OCI-LY1 (cell line): Measurements from ENCODE around the gene CNNM4.

ENCODE experiments used
- H2AFZ ChIP-seq: fragments of 200-600 bp; sonication (generic), shearing (Covaris generic); 2 replicates; pipeline ENCODE4 v1.6.0; 2014; ENCODE audit warnings: antibody characterized with exemption, mild to moderate bottlenecking, low read length
- H3F3A ChIP-seq: fragments of 200-600 bp; sonication (generic), shearing (Covaris generic); 2 replicates; pipeline ENCODE4 v1.6.0; 2014; ENCODE audit warnings: mild to moderate bottlenecking, antibody characterized with exemption, low read length, moderate library complexity; ENCODE audit not compliant: insufficient read depth
- H3K27ac ChIP-seq: fragments of 200-600 bp; sonication (generic); 2 replicates; pipeline ENCODE4 v1.5.1; 2014; ENCODE audit warnings: low read length, mixed run types, mild to moderate bottlenecking, low read depth; ENCODE audit not compliant: poor library complexity, severe bottlenecking
- H3K27me3 ChIP-seq: fragments of 200-600 bp; sonication (generic); 2 replicates; pipeline ENCODE4 v1.6.0; 2014; ENCODE audit warnings: antibody characterized with exemption, mild to moderate bottlenecking, low read length, moderate library complexity; ENCODE audit not compliant: insufficient read depth
- H3K36me3 ChIP-seq: fragments of 200-600 bp; sonication (generic); 2 replicates; pipeline ENCODE4 v1.6.1; 2014; ENCODE audit warnings: mild to moderate bottlenecking, antibody characterized with exemption, low read length, moderate library complexity, mixed read lengths; ENCODE audit not compliant: insufficient read depth
- H3K4me1 ChIP-seq: fragments of 200-600 bp; sonication (generic); 2 replicates; pipeline ENCODE4 v1.5.1; 2014; ENCODE audit warnings: mild to moderate bottlenecking, low read length, moderate library complexity; ENCODE audit not compliant: insufficient read depth, severe bottlenecking
- H3K4me2 ChIP-seq: fragments of 200-600 bp; sonication (generic), shearing (Covaris generic); 2 replicates; pipeline ENCODE4 v1.6.1; 2014; ENCODE audit warnings: low read length
- H3K4me3 ChIP-seq: fragments of 200-600 bp; sonication (generic); 2 replicates; pipeline ENCODE4 v1.5.1; 2014; ENCODE audit warnings: low read length, low read depth, mild to moderate bottlenecking, mixed read lengths; ENCODE audit not compliant: poor library complexity, severe bottlenecking
- H3K79me2 ChIP-seq: fragments of 200-600 bp; shearing (Covaris generic); 2 replicates; pipeline ENCODE4 v1.6.1; 2016; ENCODE audit warnings: mixed run types, low read length, mixed read lengths; ENCODE audit not compliant: insufficient read depth
- H3K9ac ChIP-seq: fragments of 200-600 bp; sonication (generic), shearing (Covaris generic); 2 replicates; pipeline ENCODE4 v1.6.1; 2014; ENCODE audit warnings: mild to moderate bottlenecking, low read length, mixed read lengths
- H3K9me2 ChIP-seq: fragments of 200-600 bp; sonication (generic), shearing (Covaris generic); 2 replicates; pipeline ENCODE4 v1.6.1; 2014; ENCODE audit warnings: low read depth, mild to moderate bottlenecking, low read length, mixed read lengths
- H3K9me3 ChIP-seq: fragments of 200-600 bp; shearing (Covaris generic); 2 replicates; pipeline ENCODE4 v1.6.1; 2014; ENCODE audit warnings: low read length, mixed read lengths
- H4K20me1 ChIP-seq: fragments of 200-600 bp; sonication (generic), shearing (Covaris generic); 2 replicates; pipeline ENCODE4 v1.6.0; 2016; ENCODE audit warnings: mild to moderate bottlenecking, low read length; ENCODE audit not compliant: insufficient read depth
- CTCF ChIP-seq: fragments of 200-600 bp; sonication (generic), shearing (Covaris generic); IDR thresholded peaks from 2 replicates; pipeline ENCODE4 v1.5.1; 2017; ENCODE audit warnings: mild to moderate bottlenecking, antibody characterized with exemption, low read length, moderate library complexity, mixed read lengths
- EZH2 ChIP-seq: fragments of 200-600 bp; sonication (generic), shearing (Covaris generic); IDR thresholded peaks from 2 replicates; pipeline ENCODE4 v1.8.0; 2017; ENCODE audit warnings: borderline replicate concordance, mixed run types, mild to moderate bottlenecking, antibody characterized with exemption, low read length, moderate library complexity, mixed read lengths

CNNM4 gene

GRCh38 chr2:96835830-96836229 is 75.1 kb downstream of the CNNM4 start:
- H3K36me3 ChIP-seq, result peaks cover 44% of the 10 kb centered on the region
- H3K4me3 ChIP-seq, result no peak overlapping the region
- no peaks in the 10 kb centered on the region for H3F3A ChIP-seq
- H2AFZ ChIP-seq, result no peak overlapping the region
- no peaks in the 10 kb centered on the region for H3K27me3 ChIP-seq
- H4K20me1 ChIP-seq, result no peaks in the 10 kb centered on the region
- H3K9ac ChIP-seq, result no peak overlapping the region
- H3K9me2 ChIP-seq, result no peaks in the 10 kb centered on the region
- H3K4me1 ChIP-seq, result peaks cover 30% of the 10 kb centered on the region
- no peak for TF ChIP-seq CTCF
- no peak for TF ChIP-seq EZH2
- H3K79me2 ChIP-seq, result no peaks in the 10 kb centered on the region
- H3K9me3 ChIP-seq, result no peaks in the 10 kb centered on the region
- no peak overlapping the region for H3K27ac ChIP-seq
- no peak overlapping the region for H3K4me2 ChIP-seq

GRCh38 chr2:96837575-96837974 is 76.9 kb downstream of the CNNM4 start:
- no peak overlapping the region for H3K4me3 ChIP-seq
- H3K36me3 ChIP-seq, result peaks cover 27% of the 10 kb centered on the region
- TF ChIP-seq EZH2 (no peak), CTCF (no peak)
- no peaks in the 10 kb centered on the region for H3K9me3 ChIP-seq
- no peak overlapping the region for H3K4me2 ChIP-seq
- H3K79me2 ChIP-seq, result no peaks in the 10 kb centered on the region
- no peaks in the 10 kb centered on the region for H3F3A ChIP-seq
- H3K9me2 ChIP-seq, result no peaks in the 10 kb centered on the region
- H4K20me1 ChIP-seq, result no peaks in the 10 kb centered on the region
- peaks cover 27% of the 10 kb centered on the region for H3K4me1 ChIP-seq
- H3K27ac ChIP-seq, result no peak overlapping the region
- H3K9ac ChIP-seq, result no peak overlapping the region
- no peak overlapping the region for H2AFZ ChIP-seq
- H3K27me3 ChIP-seq, result no peaks in the 10 kb centered on the region

GRCh38 chr2:96838345-96839292 is 77.9 kb downstream of the CNNM4 start:
- peak overlapping the region; percentile 42 for H3K4me3 ChIP-seq

More at GRCh38 chr2:96838345-96839292, 77.9 kb downstream of the CNNM4 start:
- no peak for TF ChIP-seq CTCF
- no peak for TF ChIP-seq EZH2
- Histone ChIP-seq H3F3A (no peaks in the 10 kb centered on the region), H3K27me3 (no peaks in the 10 kb centered on the region), H4K20me1 (no peaks in the 10 kb centered on the region), H3K36me3 (peaks cover 21% of the 10 kb centered on the region), H2AFZ (no peak overlapping the region), H3K9me3 (no peaks in the 10 kb centered on the region), H3K27ac (no peak overlapping the region), H3K79me2 (no peaks in the 10 kb centered on the region), H3K9me2 (no peaks in the 10 kb centered on the region), H3K4me2 (peak overlapping the region; percentile 63), H3K9ac (peak overlapping the region; percentile 29; the same call in 1 of the 2 replicates), H3K4me1 (peaks cover 17% of the 10 kb centered on the region)
